Transverse colon (tissue), 3 donors: Measurements from ENCODE around the gene CLECL1.

Experiments
- EP300 ChIP-seq: sonication (generic); formaldehyde crosslinking; IDR thresholded peaks from one replicate; pipeline ENCODE4 v1.6.1; 2017; ENCODE audit warnings: antibody characterized with exemption, low read depth
- TF ChIP-seq, protein P1 (sequence below), 5 experiments: fragments of 200-600 bp in 3 of 5; fragments of 450-650 bp in 2 of 5; sonication (generic) in 3 of 5; IDR thresholded peaks; 1 replicate in 2 of 5; 2 replicates in 3 of 5; pipeline ENCODE4 v1.5.1; 2016 to 2017; ENCODE audit warnings: antibody characterized with exemption in 5 of 5, inconsistent platforms in 3 of 5, mild to moderate bottlenecking in 2 of 5, moderate library complexity in 1 of 5

- TF ChIP-seq, protein P1, sequence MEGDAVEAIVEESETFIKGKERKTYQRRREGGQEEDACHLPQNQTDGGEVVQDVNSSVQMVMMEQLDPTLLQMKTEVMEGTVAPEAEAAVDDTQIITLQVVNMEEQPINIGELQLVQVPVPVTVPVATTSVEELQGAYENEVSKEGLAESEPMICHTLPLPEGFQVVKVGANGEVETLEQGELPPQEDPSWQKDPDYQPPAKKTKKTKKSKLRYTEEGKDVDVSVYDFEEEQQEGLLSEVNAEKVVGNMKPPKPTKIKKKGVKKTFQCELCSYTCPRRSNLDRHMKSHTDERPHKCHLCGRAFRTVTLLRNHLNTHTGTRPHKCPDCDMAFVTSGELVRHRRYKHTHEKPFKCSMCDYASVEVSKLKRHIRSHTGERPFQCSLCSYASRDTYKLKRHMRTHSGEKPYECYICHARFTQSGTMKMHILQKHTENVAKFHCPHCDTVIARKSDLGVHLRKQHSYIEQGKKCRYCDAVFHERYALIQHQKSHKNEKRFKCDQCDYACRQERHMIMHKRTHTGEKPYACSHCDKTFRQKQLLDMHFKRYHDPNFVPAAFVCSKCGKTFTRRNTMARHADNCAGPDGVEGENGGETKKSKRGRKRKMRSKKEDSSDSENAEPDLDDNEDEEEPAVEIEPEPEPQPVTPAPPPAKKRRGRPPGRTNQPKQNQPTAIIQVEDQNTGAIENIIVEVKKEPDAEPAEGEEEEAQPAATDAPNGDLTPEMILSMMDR (IDR thresholded peaks at IDR 0.05): no peak
- TF ChIP-seq EP300: no peak
These were observed 25.5 kb downstream of the CLECL1 start for GRCh38 chr12:9707356-9707755.
